Stimulated activated CD8-positive, alpha-beta memory T cell treated with anti-CD3 and anti-CD28 coated beads, Interleukin-12 subunit alpha, Interleukin-12 subunit beta, amount 100 ng/mL, for 24 hours (primary cell): ENCODE measurements around the gene ADH1A.
"Not testable (repeated sequence)": the region's sequence is repeated elsewhere in the genome, so short reads cannot be mapped to it uniquely, and the experiment has no call there.

Experiments used
- DNase-seq: peaks from one replicate; pipeline ENCODE4 v3.0.0-alpha.2; 2020; ENCODE audit errors: extremely low read depth

ADH1A gene

DNA sequence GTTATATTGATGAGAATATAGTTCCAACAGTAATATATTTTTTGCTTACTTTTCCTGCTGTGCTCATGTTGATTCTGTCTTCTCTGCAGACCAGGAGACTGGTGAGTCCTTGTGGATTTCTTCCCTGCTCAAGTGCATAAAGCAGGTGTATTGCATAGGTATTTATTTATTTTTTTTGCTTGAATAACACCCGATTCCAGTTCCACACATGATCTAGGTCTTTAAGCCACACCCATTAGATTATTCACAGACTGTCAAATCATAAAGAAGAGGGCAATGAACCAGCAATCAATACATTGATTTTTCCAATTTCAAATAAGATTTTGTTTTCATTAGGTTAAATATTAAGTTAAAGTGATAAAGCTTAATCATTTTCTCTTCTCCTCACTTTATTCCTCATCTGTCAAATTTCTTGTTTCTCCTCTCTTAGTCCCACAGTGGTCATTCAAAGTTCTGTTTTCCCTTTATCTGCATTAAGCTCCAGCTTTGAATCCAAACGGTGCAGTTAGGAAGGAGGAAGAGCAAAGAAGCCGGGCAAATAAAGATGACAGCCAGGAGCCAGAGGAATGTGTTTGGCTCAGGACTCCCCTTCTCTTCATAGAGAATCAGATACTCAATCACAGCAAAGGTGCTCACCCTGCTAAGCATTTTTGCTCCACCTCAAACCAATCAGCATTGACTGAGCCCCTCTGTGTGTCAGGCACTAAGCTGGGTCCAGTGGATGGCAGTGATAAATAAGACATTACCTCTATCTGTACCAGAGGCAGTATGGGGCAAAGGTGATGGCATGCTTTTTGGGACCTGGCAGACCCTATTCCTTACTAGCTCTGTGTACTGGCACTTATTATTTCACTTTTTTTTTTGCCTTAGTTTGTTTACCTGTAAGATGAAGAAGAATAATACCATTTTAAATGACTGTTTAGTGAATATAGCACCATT is at the start of gene ADH1A:
TSS of gene ADH1A (minus strand) at position 138 of the 939 bp plus-strand sequence. CDS start at position 67, 71 bp downstream.
- DNase-seq = no peak

DNA sequence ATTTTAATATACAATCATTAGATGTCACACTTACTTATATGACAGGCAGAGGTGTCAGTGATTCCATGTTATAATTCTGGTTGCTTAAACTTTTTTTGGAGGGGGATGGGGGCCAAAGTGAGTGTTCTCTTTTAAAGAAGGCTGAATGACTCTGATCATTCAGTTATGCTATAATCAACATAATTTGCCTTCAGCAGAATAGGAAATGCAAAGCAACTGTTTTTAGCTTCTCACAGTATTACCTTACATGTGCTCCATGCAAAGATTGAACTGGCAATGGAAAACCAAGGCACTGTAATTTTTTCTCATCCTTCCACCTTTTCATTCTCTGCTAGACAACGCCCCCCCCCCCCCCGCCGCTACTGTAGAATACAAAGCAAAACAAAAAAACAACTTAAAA is 48.4 kb upstream of the ADH1A start:
- no peak for DNase-seq

DNA sequence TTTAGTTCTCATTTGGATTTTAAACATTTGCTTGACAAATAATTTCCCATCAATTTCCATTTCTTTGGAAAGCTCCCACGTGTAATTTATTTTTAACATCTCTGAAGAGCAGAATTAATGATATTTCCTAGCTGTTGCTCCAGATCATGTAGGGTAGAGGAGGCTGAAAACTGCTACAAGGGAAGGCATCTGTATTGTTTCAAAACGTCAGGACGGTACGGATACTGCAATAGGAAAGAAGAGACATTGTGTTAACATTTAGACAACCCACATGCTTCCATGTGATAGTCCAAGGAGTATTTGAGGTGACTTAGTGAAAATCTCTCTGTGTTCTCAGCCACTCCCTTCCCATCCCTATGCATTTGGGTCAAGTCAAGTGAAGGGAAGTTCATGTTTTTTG is 45.8 kb upstream of the ADH1A start:
- no peak for DNase-seq

DNA sequence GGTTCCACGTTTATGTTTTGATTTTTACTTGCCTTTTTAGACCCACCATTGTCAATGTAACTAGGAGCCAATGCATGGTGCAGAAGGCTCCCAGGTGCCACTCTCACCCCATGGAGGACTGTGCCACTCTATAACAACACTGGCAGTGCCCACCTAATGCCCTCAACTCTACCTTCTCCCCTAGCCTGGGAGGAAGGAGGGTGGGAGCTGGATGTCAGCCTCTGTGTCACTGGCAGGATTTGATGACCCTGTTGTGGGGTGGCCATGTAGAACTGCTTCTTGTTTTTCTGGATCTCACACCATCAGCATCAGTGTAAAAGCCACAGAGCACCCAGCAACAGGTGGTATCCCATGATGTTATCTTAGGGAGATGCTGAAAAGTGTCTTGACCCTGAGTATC is 44.1 kb upstream of the ADH1A start:
- DNase-seq = no peak

DNA sequence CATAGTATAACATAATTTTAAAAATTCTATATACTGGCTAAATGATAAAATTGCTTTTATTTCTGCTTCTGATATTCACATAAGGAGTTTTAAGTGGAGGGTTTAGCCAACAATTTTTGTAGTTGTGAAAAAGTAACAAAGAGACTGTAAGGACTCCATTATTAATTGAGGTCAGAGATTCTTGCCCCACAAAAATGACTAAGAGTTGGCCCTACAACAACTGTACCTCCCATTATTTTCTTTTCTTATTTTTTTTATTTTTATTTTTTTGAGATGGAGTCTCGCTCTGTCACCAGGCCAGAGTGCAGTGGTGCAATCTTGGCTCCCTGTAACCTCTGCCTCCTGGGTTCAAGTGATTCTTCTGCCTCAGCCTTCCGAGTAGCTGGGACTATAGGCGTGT is 39.9 kb upstream of the ADH1A start:
- no peak for DNase-seq

DNA sequence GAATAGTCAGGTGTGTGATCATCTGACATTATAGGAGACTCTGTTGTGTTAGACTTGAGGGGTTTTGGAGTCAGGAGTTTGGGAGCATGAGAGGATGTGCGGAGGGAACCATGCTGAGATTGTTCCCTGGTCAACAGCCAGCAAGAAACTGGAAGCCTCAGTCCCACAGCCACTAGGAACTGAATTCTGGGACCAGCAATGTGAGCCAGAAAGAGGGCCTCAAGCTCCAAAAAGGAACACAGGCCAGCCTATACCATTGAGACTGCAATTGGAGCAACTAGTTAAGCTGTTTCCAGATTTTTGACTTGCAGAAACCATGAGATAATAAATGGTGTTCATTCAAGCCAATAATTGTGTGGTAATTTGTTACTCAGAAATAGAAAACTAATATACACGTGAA is 39.1 kb upstream of the ADH1A start:
- DNase-seq = no peak

DNA sequence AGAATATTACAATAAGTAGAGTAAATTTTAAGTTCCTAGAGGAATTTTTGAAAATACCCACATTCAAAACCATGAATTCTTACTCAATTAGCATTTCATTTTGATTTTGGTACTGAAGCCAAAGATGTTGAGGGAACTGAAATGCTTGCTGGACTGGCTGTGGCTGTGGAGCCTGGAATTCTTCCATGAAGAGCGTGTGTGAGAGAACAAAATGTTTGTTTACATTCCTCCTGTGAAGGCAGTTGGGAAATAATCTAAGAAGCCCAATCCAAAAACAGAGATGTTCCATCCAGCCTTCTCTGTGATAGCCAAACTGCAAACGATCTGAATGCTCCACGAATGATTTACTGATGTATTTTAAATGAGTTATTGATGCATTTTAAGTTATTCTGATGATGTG is 34.2 kb upstream of the ADH1A start:
- DNase-seq = no peak

DNA sequence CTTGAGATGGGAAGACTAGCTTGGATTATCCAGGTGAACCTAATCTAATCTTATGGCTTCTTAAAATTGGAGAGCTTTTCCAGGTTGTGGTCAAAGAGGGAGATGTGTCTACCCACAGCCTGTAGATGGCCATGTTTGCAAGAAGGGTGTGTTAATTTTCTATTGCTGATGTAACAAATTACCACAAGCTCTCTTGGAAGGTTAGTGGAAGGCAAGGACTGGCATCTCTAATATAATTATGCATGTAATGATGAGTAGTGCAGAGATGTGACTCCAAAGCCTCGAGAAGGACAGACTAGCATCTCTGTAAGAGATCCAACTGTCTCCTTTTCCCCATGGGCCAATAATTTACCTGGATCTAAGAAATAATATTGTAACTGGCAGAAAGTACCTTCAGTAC is 33.6 kb upstream of the ADH1A start:
- no peak for DNase-seq

DNA sequence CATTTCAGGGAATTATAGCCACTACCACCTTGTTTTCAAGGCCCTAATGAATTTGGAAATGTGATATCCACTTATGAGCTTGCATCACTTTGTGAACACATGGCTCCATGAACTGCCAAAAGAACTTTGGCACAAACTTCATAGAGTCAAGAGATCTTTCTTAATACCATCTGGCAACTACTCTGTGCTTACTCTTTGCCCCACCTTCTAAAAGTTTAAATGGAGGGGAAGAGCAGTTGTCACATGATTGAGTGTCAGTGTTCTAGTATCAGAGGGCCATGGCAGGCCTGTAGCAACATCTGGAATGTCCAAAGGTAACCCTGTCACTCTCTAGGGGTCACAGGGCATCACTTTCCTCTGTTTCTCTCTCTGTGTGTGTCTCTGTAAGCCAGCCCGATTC is 33.0 kb upstream of the ADH1A start:
- DNase-seq = no peak

DNA sequence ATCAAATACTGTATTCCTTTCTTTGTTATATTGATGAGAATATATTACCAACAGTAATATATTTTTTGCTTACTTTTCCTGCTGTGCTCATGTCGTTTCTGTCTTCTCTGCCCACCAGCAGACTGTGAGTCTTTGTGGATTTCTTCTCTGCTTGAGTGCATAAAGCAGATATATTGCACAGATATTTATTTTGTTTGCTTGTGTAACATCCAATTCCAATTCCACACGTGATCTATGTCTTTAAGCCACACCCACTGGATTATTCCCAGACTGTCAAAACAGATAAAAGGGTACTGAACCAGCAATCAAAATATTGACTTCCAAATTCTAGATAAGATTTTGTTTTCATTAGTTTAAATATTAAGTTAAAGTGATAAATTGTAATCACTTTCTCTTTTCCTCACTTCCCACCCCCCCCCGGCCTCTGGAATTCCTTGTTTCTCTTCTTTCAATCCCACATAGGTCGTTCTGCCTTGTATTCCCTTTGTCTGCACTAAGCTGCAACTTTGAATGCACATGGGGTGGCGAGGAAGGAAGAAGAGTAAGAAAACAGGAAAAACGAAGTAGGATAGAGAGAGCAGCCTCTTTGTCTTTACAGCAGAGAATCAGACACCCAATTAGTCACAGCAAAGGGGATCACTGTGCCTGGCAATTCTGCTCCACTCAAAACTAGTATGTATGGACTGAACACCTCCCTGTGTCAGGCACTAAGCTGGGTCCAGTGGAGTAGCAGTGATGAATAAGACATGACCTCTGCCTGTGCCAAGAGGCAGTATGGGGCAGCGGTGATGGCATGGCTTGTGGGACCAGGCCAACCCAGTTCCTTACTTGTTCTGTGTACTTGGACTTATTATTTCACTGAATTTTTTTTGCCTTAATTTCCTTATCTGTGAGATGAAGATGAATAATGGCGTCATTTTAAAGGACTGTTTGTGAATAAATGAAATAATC is 30.7 kb upstream of the ADH1A start, which contains the start of gene ADH1B:
TSS of gene ADH1B (minus strand) at position 161 of the 951 bp plus-strand sequence. CDS start at position 91, 70 bp downstream.
- no peak for DNase-seq

DNA sequence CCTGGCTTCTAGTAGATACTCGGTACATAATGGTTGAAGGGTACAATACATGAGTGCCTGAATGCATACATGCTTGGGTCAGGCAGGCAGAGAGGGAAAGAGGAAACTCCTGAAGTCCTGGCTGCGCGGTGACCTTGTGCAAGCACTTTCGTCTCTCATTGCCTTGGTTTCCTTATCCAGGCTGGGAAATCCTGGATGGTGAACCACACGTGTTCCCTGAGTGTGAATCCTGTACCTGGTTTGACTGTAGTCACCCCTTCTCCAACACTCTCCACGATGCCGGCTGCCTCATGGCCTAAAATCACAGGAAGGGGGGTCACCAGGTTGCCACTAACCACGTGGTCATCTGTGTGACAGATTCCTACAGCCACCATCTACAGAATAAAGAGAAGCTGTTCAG is 27.0 kb upstream of the ADH1A start:
- DNase-seq = not testable (repeated sequence)

DNA sequence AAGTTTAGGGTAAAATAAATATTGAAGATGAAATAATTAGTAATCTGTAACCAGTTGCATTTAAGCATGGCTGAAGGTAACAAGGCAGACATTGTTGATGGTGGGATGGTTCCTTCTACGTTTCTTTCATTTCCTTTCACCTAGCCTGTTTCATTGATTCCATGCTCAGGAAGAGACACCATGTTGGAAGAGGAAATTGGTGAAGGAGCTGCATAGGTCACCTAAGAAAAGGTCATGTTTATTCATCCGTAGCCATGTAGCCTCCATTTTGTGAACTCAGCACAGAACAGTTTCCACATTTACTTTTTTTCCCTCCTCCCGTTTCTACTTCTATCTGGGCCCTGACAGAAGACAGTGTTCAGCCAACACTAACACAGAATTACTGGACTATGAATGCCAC is 26.6 kb upstream of the ADH1A start:
- DNase-seq = no peak

DNA sequence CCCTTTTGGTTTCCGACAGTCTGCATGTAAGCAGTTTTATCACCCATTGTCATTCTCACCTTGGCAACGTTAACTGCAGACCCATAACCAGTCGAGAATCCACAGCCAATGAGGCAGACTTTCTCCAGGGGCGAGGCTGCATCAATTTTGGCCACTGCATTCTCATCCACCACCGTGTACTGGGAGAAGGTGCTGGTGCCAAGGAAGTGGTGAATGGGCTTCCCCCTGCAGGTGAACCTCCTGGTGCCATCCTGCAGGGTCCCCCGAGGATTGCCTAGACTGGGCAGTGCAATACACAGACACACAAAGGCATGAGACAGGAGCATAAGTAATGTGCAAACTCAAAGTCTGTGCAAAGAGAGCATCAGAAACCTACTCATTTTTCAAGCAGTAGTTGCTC is 25.1 kb upstream of the ADH1A start:
- no peak for DNase-seq

DNA sequence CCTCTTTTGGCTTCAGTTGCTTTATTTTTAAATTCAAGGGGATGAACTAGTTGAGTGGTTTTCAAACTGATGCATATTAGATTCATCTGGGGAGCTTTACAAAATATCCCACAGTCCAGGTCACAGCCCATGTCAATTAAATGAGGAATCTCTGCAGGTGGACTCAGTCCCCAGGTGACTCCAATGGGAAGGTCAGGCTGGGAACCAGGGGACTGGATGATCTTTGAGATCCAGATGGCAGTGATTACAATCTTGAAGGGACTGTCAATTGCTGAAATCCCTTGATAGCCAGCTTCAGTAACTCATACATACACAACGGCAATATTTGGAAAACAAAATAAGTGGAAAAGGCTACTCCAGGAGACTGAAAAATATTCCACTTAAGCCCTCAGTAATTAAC is 23.4 kb upstream of the ADH1A start:
- no peak for DNase-seq

DNA sequence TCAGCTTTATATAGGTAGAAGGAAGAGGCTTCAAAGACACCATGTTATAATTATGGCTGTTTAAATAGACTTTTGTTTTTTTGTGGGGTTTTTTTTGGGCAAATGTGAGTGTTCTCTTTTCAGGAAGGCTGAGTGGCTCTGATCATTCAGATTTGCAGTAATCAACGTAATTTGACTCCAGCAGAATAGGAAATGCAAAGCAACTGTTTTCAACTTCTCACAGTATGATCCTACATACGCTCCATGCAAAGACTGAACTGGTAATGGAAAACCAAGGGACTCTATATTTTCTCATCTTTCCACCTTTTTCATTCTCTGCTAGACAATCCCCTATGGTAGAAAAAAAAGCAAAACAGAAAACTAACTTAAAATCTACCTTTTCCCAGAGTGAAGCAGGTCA is 19.6 kb upstream of the ADH1A start:
- no peak for DNase-seq

DNA sequence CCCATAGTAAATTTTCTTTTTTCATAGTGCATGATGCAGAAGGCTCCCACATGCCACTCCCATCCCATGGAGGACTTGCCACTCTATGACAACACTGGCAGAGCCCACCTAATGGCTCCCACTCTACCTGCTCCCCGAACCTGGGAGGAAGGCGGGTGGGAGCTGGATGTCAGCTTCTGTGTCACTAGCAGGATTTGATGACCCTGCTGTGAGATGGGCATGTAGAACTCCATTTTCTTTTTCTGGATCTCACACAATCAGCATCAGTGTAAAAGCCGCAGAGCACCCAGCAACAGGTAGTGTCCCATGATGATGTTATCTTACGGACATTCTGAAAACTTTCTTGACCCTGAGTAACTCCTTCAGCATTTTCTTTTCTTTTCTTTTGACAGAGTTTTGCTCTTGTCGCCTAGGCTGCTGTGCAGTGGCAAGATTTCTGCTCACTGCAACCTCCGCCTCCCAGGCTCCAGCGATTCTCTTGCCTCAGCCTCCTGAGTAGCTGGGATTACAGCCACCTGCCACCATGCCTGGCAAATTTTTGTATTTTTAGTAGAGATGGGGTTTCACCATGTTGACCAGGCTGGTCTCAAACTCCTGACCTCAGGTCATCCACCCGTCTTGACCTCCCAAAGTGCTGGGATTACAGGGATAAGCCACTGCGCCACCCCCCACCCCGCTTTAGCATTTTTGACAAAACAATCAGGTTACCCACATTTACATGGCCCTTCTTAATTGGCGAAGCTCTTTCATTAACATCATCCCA is 15.0 kb upstream of the ADH1A start:
- no peak for DNase-seq

DNA sequence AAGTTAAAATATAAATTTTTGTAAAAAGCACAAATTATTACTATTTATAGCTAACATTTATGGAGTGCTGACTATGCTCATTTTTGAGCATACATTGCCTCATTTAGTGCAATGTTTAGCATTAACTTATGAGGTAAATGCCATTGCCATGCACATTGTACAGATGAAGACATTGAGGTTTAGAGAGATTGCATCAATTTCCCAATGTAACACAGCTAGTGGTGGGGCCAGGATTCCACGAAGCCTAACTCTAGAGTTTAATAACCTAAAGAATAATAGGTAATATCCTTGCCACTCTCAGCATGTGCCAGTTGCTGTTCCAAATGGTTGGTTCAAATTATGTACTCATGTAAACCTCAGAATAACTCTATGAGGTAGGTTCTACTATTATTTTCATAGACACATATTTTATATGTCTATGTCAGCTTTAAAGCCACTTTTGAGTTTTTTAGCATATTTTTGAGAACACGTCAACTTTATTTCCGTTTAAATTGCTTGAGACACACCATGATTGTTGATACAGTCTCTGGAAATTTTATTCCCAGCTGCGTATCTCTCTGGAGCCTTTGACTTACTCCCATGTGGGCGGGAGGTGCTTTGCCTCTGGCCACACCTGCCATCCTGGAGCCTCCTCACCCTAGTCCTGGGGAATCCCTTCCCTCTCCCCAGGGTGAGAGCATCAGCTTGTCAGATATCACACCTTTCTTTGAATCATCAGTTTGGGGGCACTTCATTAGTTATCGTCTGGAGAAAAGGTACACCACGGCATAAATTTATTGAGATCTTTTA is 10.8 kb upstream of the ADH1A start:
- no peak for DNase-seq

DNA sequence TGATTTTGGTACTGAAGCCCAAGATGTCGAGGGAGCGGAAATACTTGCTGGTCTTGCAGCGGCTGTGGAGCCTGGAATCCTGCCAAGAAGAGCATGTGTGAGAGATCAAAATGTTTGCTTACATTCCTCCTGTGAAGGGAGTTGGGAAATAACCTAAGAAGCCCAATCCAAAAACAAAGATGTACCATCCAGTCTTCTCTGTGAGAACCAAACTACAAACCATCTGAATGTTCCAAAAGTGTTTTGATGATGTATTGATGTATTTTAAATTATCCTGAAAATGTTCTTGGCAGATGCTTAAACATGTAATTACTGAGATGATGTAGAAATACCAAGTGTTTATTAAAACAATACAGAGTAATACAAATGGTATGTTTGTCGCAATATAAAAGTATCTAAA is 10.1 kb upstream of the ADH1A start:
- no peak for DNase-seq

DNA sequence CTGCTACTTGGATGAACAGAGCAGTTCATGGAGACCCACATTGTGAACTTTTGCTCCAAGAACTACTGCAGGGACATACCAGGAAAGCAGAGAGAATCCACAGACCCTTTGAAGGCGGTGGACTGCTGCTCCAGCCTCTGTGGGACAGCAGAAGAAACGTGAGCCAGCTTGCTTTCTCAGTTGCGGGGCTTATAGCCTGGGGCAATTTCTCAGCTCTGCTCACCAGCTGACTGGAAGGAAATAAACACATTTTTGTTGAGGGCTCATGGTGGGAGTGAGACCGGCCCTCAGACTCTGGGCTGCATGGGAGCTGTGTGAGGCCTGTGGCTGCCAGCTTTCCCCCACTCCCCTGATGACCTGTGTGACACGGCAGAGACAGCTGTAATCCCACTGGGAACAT is 2.6 kb upstream of the ADH1A start:
- DNase-seq = no peak

DNA sequence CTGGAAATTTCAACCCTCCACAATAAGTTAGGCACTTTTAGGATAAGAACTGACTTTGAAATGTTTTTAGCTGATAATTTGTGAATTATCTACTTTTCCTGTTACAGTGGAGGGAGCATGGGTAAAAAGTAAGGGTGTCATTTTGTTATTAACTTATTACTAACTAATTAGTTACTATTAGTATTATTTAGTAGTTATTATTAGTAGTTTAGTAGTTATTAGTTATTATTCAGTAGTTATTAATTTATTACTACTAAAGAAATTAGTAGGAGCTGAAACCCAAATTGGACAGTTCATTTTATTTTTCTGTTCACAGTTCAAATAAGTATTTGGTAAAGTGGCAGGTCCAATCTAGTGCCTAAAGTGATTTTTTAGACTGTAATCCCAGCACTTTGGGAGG is 5.4 kb downstream of the ADH1A start:
- DNase-seq = no peak

DNA sequence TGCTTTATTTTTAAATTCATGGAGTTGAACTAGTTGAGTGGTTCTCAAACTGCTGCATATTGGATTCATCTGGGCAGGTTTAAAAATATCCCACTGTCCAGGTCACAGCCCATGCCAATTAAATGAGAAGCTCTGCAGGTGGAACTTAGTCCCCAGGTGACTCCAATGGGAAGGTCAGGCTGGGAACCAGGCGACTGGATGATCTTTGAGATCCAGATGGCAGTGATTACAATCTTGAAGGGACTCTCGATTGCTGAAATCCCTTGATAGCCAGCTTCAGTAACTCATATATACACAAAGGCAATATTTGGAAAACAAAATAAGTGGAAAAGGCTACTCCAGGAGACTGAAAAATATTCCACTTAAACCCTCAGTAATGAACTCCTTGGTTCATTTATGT is 8.1 kb downstream of the ADH1A start:
- no peak for DNase-seq
